NB4 (cell line): Measurements from ENCODE around the gene MYH6.

Experiments
- CTCF ChIP-seq: IDR thresholded peaks from one replicate; pipeline ENCODE4 v1.5.1; 2012; ENCODE audit warnings: low read depth, low read length
- POLR2A ChIP-seq: IDR thresholded peaks from 2 replicates; pipeline ENCODE4 v1.6.1; 2011; ENCODE audit warnings: mild to moderate bottlenecking; ENCODE audit not compliant: insufficient read length; ENCODE audit errors: extremely low read depth

- TF ChIP-seq CTCF (no peak), POLR2A (no peak)
Measured at GRCh38 chr14:23349156-23349845, 58.8 kb downstream of the MYH6 start.
